Thyroid gland (tissue), 4 donors: ENCODE measurements around the gene ADARB2.

ENCODE experiments used
- CTCF ChIP-seq, 6 experiments: fragments of 200-600 bp in 3 of 6; fragments of 450-650 bp in 3 of 6; sonication (generic) in 3 of 6; IDR thresholded peaks; one replicate each; pipeline ENCODE4 v1.5.1; 2016 to 2019; ENCODE audit warnings: antibody characterized with exemption in 6 of 6, mild to moderate bottlenecking in 2 of 6, inconsistent platforms in 1 of 6, moderate library complexity in 1 of 6
- POLR2A ChIP-seq, 2 donors: fragments of 450-650 bp; IDR thresholded peaks; one replicate each; pipeline ENCODE4 v1.6.1; 2017; ENCODE audit warnings: antibody characterized with exemption in 2 of 2, mild to moderate bottlenecking in 2 of 2, moderate library complexity in 1 of 2

- TF ChIP-seq CTCF (IDR thresholded peaks at IDR 0.05) (no peak), POLR2A (IDR thresholded peaks at IDR 0.05) (no peak)
These were observed 268.5 kb downstream of the ADARB2 start for GRCh38 chr10:1468811-1469210.
